GM21737 (cell line): Measurements from ENCODE around the gene EXOC1.

Source experiments
- ATAC-seq: cut with Tn5 transposase; IDR thresholded peaks from one replicate; pipeline ENCODE4 v1.9.1; 2021; ENCODE audit warnings: mild to moderate bottlenecking, moderate library complexity; ENCODE audit not compliant: unreplicated experiment

Gene EXOC1

DNA sequence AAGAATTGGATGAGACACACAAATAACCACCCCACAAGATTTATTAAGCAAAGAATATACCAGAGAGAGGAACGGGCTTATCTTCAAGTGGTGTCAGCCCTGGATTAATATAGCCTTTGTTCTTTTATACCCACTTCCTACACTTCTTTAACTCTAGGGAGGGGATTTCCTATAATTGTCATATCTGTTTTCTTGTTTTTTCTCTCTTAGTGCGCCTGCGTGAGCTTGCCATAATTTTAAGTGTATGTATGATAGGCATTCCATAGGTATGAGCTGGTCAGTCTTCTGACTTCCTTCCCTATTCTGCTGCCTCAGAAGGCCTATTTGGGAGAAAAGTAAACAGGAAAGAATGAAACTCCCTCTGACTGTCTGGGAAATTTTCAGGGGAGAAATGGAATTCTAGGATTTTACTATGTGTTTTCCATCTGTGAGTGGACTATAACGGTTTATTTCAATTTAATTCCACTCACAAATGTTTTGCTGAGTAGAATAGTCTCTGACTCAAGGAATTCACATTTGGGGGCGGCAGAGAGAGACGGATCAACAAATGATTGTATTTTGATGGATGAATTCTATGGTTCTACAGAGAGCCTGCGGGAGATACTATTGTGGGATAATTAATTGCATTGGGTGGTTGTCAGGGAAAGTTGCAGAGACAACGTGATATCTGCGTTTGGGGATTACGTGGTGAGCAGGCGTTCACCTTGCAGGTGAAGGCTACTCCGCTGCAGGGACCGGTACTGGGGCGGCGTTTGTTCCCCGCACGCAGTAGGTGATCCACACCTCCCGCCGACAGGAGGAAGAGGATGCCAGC is 94.7 kb downstream of the EXOC1 start:
- no peak for ATAC-seq

DNA sequence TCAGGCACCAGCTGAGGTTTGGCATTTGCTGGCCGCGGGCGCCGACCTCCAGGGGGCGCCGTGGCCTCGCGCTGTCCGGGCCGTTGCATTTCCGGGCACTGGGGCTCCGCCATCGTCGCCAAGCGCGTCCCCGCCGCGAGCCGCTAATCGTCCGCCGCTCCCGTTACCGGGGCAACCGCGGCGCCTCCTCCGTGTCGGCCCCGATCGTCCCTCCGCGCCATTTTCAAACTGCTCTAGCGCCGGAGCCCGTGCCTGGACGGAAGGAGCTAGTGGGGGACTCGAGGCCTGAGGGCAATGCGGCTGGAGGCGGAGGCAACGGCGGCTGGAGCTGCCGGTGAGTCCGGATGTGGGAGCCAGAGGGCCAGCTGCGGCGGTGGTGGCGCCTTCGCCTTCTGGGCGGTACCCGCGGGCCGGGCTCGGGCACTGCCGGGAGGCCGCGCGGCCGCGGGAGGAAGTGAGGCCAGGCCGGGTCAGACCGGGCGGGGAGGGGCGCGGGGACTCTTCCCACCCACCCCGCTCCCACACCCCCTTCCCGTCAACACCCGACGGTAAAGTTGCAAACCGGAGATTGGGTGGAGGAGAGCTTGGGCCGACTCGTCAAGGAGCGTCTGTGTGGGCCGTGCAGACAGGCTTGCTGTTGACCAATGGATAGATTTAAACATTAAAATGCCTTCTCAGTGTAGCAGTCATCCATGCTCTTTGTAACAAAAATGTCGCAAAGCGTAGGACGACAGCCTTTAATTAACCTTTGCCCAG is 95.5 kb downstream of the EXOC1 start, which contains the start of gene CEP135:
CEP135 (plus strand) TSS at position 220 of the 756 bp plus-strand sequence. CDS start 3,186 bp downstream, outside the sequence.
- peak; percentile 84 for ATAC-seq

DNA sequence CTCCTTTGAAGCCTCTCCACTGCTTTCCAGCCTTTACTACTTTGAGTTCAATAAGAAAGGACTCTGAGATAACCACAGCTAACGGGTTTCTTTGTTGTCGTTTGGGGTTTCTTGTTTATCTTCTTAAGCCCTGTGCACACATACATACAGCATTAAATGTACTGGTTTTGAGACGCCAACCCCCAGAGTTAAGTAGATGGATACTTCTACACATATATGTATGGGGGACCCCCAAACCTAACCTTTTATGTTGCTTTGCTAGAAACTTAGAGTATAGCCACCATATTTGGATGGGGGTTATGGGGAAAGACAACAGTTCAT is 96.0 kb downstream of the EXOC1 start:
- ATAC-seq = no peak

DNA sequence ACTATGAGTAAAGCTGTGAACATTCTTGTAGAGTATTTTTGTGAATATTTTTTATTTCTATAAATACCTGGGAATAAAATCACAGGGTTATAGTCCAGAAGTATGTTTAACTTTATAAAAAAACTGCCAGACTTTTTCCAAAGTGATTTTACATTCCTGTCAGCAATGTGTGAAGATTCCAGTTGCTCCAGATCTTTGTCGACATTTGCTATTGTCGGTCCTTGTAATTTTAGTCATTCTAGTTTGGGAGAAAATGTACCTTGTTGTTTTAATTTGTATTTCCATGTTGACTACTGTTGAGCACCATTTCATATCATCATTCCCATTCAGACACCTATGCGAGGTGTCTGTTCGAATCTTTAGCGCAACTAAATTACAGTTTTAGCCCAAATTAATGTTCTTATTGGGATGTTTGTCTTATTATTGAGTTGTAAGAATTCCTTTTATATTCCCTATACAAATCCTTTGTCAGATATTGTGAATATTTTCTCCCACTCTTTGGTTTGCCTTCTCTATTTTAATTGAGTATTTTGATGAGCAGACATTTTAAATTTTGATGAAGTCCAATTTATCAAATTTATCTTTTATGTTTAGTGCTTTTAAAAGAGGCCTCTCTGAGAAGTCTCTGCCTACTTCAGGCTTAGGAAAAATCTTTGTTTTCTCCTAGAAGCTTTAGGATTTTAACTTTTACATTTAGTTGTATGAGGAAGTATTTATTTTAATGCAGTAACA is 97.9 kb downstream of the EXOC1 start:
- ATAC-seq = no peak
